ENCODE data around the gene KSR1.
"Not testable (repeated sequence)": the region's sequence is repeated elsewhere in the genome, so short reads cannot be mapped to it uniquely, and the experiment has no call there.

DNA sequence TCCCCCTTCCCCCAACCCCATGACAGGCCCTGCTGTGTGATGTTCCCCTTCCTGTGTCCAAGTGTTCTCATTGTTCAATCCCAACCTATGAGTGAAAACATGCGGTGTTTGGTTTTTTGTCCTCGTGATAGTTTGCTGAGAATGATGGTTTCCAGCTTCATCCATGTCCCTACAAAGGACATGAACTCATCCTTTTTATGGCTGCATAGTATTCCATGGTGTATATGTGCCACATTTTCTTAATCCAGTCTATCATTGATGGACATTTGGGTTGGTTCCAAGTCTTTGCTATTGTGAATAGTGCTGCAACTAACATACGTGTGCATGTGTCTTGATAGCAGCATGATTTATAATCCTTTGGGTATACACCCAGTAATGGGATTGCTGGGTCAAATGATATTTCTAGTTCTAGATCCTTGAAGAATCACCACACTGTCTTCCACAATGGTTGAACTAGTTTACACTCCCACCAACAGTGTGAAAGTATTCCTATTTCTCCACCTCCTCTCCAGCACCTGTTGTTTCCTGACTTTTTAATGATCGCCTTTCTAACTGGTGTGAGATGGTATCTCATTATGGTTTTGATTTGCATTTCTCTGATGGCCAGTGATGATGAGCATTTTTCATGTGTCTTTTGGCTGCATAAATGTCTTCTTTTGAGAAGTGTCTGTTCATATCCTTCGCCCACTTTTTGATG is 28.9 kb upstream of the KSR1 start:
- TF ChIP-seq CTCF, POLR2AphosphoS5, POLR2A, EP300 (IDR thresholded peaks at IDR 0.05): not testable (repeated sequence)

Data from upper lobe of left lung (tissue), 4 donors.